ENCODE measurements around the gene SLC16A8.

The SLC16A8 gene

GRCh38 chr22:38111925-38112355 is 28.0 kb upstream of the SLC16A8 start:
- no peak for DNase-seq

- no peak for DNase-seq
Measured at GRCh38 chr22:38110863-38111852, 27.2 kb upstream of the SLC16A8 start.

GRCh38 chr22:38110008-38110862 is 26.3 kb upstream of the SLC16A8 start, which contains the start of gene BAIAP2L2:
Gene BAIAP2L2, minus strand, starts transcription at chr22:38110684. Its CDS starts 159 bp downstream, at chr22:38110525.
- DNase-seq: no peak

DNA sequence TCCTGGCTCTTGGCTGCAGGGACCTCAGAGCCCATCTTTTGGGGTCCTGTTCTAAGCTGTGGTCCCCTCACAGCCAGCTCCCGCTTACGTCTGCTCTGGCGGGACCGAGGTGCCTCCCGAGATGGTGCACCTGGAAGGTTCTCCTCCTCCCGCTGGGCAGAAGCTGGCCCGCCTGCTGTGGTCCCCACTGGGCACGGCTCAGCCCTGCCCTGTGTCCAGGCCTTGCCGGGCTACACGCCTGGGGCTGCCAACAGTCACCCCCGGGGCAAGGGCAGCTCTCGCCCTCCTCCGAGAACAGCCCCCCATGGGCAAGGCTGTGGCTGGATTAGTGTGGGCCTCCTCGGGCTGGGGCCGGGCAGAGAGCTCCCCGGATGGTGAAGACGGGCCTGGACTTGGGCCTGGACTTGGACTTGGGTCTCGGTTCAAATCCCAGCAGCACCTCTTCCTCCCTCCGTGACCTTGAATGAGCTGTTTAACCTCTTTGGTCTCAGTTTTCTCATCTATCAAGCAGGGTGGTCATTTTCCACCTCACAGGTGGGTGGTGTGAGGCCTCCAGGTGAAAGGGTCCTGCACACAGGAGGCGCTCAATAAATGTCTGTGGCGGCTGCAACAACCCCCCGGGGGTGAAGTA is 25.5 kb upstream of the SLC16A8 start:
- DNase-seq: no peak

GRCh38 chr22:38108561-38109319 is 24.8 kb upstream of the SLC16A8 start:
- no peak for DNase-seq

GRCh38 chr22:38107692-38108515 is 23.9 kb upstream of the SLC16A8 start:
- no peak for DNase-seq

- DNase-seq: no peak
Measured at GRCh38 chr22:38106814-38107578, 23.0 kb upstream of the SLC16A8 start.

- no peak for DNase-seq
Measured at GRCh38 chr22:38104084-38104483, 20.1 kb upstream of the SLC16A8 start.

- no peak for DNase-seq
Measured at GRCh38 chr22:38103641-38104040, 19.7 kb upstream of the SLC16A8 start.

- no peak for DNase-seq
Measured at GRCh38 chr22:38098410-38099249, 14.6 kb upstream of the SLC16A8 start.

- DNase-seq: no peak
Measured at GRCh38 chr22:38097557-38098409, 13.8 kb upstream of the SLC16A8 start.

- DNase-seq: no peak
Measured at GRCh38 chr22:38097058-38097457, 13.1 kb upstream of the SLC16A8 start.

GRCh38 chr22:38089474-38089851 is 5.5 kb upstream of the SLC16A8 start:
- DNase-seq: no peak

DNA sequence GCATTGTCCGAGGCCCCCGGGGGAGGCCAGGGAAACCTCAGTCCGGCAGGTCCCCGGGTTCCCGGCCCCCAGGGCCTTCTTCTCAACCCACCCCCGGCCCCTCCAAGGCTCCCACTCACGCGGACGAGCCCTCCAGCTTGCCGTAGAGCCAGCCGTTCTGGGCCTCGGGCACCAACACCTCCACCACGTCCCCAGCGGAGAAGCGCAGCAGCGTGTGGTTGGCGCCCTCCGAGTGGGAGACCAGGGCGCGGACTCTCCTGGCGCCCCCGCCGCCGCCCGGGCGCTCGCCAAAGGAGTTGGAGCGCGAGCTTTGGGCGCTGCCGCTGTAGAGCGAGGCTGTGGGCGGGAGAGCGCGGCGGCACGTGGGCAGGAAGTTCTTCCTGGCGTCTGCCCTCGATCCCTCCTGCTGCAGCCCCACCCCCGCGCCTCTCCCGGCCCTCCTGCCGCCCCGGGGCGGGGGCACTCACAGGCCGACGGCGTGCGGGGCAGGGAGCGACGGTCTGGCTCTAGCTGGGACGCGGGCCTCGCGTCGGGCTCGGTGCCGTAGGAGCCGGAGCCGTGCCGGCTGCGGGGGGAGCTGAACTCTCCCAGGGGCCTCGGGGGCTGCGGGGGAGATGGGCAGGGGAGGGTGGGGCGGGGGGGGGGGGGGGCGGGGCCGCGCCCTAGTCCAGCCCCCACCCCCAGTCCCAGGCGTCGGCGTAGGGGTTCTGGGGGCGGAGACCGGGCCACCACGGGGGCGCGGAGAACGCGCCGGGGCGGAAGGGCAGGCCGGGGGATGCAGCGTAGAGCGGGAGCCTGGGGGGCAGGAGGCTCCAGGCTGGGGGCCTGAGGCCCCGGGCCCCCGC is 4.9 kb upstream of the SLC16A8 start:
- DNase-seq: no peak

DNA sequence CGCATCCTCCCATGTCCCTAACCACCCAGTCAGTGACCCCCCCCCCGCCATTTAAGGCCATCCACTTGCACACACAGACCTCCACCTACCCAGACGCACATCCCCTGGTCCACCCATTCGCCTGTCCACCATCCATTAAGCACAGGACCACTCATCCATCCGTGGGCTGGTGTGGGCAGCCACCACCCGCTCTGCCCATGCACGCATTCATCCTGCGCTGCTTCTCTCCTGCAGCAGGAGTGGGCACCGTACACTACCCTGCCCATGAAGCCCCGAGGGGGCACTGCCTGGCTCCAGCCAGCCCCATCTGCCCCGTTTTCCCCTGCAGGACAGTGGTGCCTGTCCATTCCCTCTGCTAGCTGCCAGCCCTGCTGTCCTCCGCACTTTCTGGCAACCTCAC is 3.9 kb upstream of the SLC16A8 start:
- DNase-seq: no peak

- no peak for DNase-seq
Measured at GRCh38 chr22:38086942-38087341, 3.0 kb upstream of the SLC16A8 start.

DNA sequence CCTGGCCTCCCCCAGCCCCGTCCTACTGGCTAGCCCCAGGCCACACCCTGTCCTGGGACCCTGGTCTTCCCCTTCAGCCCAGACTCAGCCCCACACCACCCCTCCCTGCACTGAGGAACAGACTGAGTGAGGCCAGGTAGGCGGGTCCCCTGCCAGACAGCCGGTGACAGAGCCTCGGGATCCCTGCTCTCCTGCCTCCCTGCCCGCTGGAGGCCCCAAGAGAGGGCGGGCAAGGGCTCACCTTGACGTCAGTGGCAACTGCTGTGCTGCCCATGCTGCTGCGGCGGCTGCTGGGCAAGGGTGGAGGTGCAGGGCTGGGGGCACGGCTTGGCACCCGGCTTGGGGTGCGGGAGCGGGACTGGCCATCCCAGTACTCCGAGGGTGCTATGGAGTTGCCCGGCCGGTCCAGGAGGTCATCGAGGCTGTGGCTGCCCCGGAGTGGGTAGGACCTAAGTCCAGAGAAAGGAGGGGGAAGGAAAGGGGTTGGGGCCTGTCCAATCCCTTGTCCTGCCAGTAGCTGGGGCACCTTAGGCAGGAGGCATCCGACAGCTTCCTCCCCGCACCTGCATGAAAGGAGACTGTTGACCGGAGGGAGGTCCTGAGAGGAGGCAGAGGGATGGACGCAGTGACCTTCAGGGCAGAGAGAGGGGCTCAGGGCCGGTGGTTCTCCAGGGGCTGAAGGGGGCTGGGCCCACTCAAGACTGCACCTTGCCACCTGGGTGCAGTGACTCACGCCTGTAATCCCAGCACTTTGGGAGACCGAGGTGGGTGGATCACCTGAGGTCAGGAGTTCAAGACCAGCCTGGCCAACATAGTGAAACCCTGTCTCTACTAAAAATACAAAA is 2.2 kb upstream of the SLC16A8 start:
- no peak for DNase-seq

Data from stimulated activated CD4-positive, alpha-beta T cell treated with anti-CD3 and anti-CD28 coated beads, Interleukin-2, amount 100 ng/mL, for 48 hours (primary cell).